GM10248 (cell line): ENCODE measurements around the gene KCNQ1.

Experiments used
- CTCF ChIA-PET: fragments of 300-600 bp; sonication (Branson Sonifier 250); formaldehyde crosslinking; extraction: SDS; loops from one replicate; lab custom pipeline; 2021; ENCODE audit warnings: antibody characterized with exemption; lab: Yijun Ruan, JAX
- POLR2A ChIA-PET: fragments of 350-650 bp; sonication (Branson Sonifier 250); formaldehyde crosslinking; extraction: SDS; loops from one replicate; lab custom pipeline; 2020; ENCODE audit warnings: antibody characterized with exemption; lab: Yijun Ruan, JAX
- DNase-seq: peaks from one replicate; pipeline ENCODE4 v3.0.0; 2012; ENCODE audit errors: extremely low spot score
- TF ChIP-seq, protein P1 (sequence below): IDR thresholded peaks from 2 replicates; pipeline ENCODE4 v1.5.1; 2012; ENCODE audit warnings: mild to moderate bottlenecking, low read depth; ENCODE audit errors: extremely low read depth, missing control alignments, control extremely low read depth

KCNQ1 gene

GRCh38 chr11:2737866-2738265 is 293.1 kb downstream of the KCNQ1 start:
- ChIA-PET CTCF (no interaction called here), POLR2A (no interaction called here)
- TF ChIP-seq, protein P1, sequence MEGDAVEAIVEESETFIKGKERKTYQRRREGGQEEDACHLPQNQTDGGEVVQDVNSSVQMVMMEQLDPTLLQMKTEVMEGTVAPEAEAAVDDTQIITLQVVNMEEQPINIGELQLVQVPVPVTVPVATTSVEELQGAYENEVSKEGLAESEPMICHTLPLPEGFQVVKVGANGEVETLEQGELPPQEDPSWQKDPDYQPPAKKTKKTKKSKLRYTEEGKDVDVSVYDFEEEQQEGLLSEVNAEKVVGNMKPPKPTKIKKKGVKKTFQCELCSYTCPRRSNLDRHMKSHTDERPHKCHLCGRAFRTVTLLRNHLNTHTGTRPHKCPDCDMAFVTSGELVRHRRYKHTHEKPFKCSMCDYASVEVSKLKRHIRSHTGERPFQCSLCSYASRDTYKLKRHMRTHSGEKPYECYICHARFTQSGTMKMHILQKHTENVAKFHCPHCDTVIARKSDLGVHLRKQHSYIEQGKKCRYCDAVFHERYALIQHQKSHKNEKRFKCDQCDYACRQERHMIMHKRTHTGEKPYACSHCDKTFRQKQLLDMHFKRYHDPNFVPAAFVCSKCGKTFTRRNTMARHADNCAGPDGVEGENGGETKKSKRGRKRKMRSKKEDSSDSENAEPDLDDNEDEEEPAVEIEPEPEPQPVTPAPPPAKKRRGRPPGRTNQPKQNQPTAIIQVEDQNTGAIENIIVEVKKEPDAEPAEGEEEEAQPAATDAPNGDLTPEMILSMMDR, result no peak
- no peak for DNase-seq

GRCh38 chr11:2738551-2739431 is 294.0 kb downstream of the KCNQ1 start:
- no peak for DNase-seq
- CTCF ChIA-PET, result no interaction called here
- TF ChIP-seq, protein P1, result no peak
- POLR2A ChIA-PET, result no interaction called here

DNA sequence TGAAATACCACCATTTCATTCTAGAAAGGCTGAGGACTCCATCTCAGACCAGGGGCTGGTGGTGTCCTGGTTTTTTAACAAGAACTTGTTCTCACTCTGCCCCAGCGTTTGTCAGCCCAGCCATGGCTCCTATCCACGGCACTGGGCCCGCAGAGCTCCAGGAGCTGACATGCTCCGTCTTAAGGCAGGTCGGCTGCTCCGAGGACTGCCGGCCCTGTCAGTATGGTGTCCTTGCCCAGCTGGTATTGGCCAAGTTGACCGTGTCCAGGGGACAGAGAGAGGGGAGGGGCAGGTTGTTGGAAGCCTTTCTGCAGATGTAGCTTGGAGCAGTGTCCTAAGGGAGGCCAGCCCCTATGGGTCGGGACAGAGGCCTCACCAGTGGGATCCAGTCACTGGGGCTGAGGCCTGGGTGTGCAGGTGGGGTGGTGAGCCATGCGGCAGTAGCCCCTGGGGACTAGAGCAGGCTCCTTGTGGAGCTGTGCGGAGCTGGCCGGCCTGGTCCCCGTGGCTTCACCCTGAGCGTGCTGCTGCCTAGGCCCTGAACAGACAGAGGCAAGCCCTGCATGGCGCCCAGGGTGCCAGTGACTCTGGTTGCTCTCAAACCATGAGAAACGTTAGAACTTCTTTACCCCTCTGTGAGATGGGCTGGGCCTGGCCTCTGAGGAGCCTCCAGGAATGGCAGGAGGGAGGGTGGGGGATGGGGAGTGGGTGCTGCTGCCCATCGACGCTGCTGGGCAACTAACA is 294.9 kb downstream of the KCNQ1 start:
- ChIA-PET POLR2A (no interaction called here), CTCF (no interaction called here)
- DNase-seq, result no peak
- TF ChIP-seq, protein P1, result no peak

DNA sequence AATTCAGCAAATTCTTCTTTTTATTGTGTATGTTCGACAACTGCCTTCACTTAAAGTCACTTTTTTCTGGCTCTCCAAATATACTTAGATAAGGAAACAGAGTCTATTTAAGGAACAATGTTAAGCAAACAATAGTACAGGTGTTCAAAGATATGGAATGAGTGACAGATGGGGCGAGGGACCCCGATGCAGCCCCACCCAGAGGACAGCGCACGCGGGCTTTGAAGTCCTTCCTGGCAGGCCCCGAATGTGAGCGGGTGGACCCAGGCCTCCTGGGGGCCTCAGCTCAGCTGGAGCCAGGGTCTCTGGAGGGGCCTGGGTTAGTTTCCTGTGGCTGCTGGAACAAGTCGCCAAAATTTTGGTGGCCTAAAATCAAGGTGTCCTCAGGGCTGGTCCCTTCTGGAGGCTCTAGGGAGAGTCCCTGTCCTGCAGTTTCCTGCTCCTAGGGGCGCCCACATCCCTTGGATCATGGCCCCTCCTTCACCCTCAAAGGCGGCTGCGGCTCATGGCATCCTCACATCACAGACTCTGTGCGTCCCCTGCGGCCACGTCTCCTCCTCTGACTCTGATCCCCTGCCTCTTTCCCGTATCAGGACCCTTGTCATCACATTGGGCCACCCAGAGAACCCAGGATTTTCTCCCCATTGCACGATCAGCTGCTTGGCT is 295.6 kb downstream of the KCNQ1 start:
- no peak for DNase-seq
- ChIA-PET POLR2A (no interaction called here), CTCF (no interaction called here)
- TF ChIP-seq, protein P1, result no peak

DNA sequence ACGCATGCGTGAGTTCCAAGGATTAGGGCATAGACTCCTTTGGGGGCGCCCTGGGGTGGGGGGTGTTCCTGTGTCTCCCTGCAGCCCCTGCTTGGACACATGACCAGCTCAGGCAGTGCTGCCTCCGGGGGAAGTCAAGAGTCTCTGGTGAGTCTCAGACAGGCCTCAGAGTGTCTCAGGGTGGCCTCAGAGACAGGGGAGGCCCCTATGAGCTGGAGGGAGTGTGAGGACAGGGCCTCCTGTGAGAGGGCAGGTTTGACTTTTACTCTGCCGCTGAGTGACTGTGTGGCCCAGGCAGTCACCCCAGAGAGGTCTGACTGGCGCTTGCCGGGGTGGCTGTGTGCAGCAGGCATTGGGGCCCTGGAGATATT is 296.2 kb downstream of the KCNQ1 start:
- POLR2A ChIA-PET, result no interaction called here
- TF ChIP-seq, protein P1, result no peak
- CTCF ChIA-PET, result no interaction called here
- DNase-seq, result no peak

- POLR2A ChIA-PET, result no interaction called here
- TF ChIP-seq, protein P1, result no peak
- CTCF ChIA-PET, result no interaction called here
- DNase-seq, result no peak
Observed at GRCh38 chr11:2741377-2742131, 296.7 kb downstream of the KCNQ1 start.
